HepG2 (cell line): ENCODE data around the gene EIF1AD. TPM values are rescaled to one million over a fixed set of nuclear protein-coding genes. Genes with fewer than 3 reads are reported as not detected.

ENCODE experiments used
- ARNT ChIP-seq: fragments of 450-650 bp; IDR thresholded peaks from 2 replicates; pipeline ENCODE4 v1.6.1; 2017
- DPF2 ChIP-seq: sonication (generic); formaldehyde crosslinking; IDR thresholded peaks from 2 replicates; pipeline ENCODE4 v1.4.0; 2020; ENCODE audit warnings: mild to moderate bottlenecking, low read depth, missing genetic modification reagents, borderline replicate concordance
- KDM4B ChIP-seq: sonication (generic); formaldehyde crosslinking; IDR thresholded peaks from 2 replicates; pipeline ENCODE4 v1.4.0; 2020; ENCODE audit warnings: missing genetic modification reagents
- MYNN ChIP-seq: sonication (generic); formaldehyde crosslinking; IDR thresholded peaks from 2 replicates; pipeline ENCODE4 v1.4.0; 2020; ENCODE audit warnings: mild to moderate bottlenecking, low read depth, missing genetic modification reagents
- PITX1 ChIP-seq: sonication (generic); formaldehyde crosslinking; IDR thresholded peaks from 2 replicates; pipeline ENCODE4 v1.5.1; 2020; ENCODE audit warnings: mild to moderate bottlenecking, missing genetic modification reagents
- RARA ChIP-seq: IDR thresholded peaks from 2 replicates; pipeline ENCODE4 v1.6.1; 2016; ENCODE audit warnings: missing genetic modification reagents, missing compliant biosample characterization
- REPIN1 ChIP-seq: sonication (generic); formaldehyde crosslinking; IDR thresholded peaks from 2 replicates; pipeline ENCODE4 v1.8.0; 2022; ENCODE audit warnings: missing genetic modification reagents, low read depth, mild to moderate bottlenecking, borderline replicate concordance
- REXO4 ChIP-seq: sonication (generic); formaldehyde crosslinking; IDR thresholded peaks from 2 replicates; pipeline ENCODE4 v1.8.0; 2022; ENCODE audit warnings: missing genetic modification reagents, mild to moderate bottlenecking, borderline replicate concordance
- SAP130 ChIP-seq: IDR thresholded peaks from 2 replicates; pipeline ENCODE4 v1.6.1; 2016; ENCODE audit warnings: low read depth
- SCMH1 ChIP-seq: sonication (generic); formaldehyde crosslinking; IDR thresholded peaks from 2 replicates; pipeline ENCODE4 v1.9.0; 2021; ENCODE audit warnings: missing genetic modification reagents, mild to moderate bottlenecking, borderline replicate concordance
- TFDP2 ChIP-seq: sonication (generic); formaldehyde crosslinking; IDR thresholded peaks from 2 replicates; pipeline ENCODE4 v1.4.0; 2020; ENCODE audit warnings: missing genetic modification reagents
- TIGD3 ChIP-seq: sonication (generic); formaldehyde crosslinking; IDR thresholded peaks from 2 replicates; pipeline ENCODE4 v1.5.1; 2020; ENCODE audit warnings: mild to moderate bottlenecking, missing genetic modification reagents, borderline replicate concordance
- TMF1 ChIP-seq: sonication (generic); formaldehyde crosslinking; IDR thresholded peaks from 2 replicates; pipeline ENCODE4 v1.8.1; 2022; ENCODE audit warnings: low read depth, missing genetic modification reagents
- TRIM22 ChIP-seq: fragments of 450-650 bp; IDR thresholded peaks from 2 replicates; pipeline ENCODE4 v1.6.1; 2017
- USF2 ChIP-seq, 2 experiments: sonication (generic) in 1 of 2; formaldehyde crosslinking in 1 of 2; IDR thresholded peaks; 2 replicates each; pipeline versions ENCODE4 v1.5.1 to v1.6.1; 2011 to 2020; ENCODE audit warnings: borderline replicate concordance in 1 of 2, low read depth in 1 of 2, low read length in 1 of 2, mild to moderate bottlenecking in 1 of 2, missing genetic modification reagents in 1 of 2, moderate library complexity in 1 of 2
- ZBTB3 ChIP-seq: sonication (generic); formaldehyde crosslinking; IDR thresholded peaks from 2 replicates; pipeline ENCODE4 v1.4.0; 2020; ENCODE audit warnings: low read depth, mild to moderate bottlenecking, moderate library complexity, missing genetic modification reagents, borderline replicate concordance
- ZEB1 ChIP-seq: IDR thresholded peaks from 2 replicates; pipeline ENCODE4 v1.6.1; 2012; ENCODE audit warnings: mild to moderate bottlenecking, low read depth, inconsistent platforms; ENCODE audit not compliant: insufficient replicate concordance
- ZMYM4 ChIP-seq: sonication (generic); formaldehyde crosslinking; IDR thresholded peaks from 2 replicates; pipeline ENCODE4 v1.8.1; 2023; ENCODE audit warnings: mild to moderate bottlenecking, missing genetic modification reagents
- ZNF160 ChIP-seq: sonication (generic); formaldehyde crosslinking; IDR thresholded peaks from 2 replicates; pipeline ENCODE4 v1.8.0; 2022; ENCODE audit warnings: mild to moderate bottlenecking, inconsistent platforms, missing genetic modification reagents
- ZNF235 ChIP-seq: sonication (generic); formaldehyde crosslinking; IDR thresholded peaks from 2 replicates; pipeline ENCODE4 v1.8.1; 2023; ENCODE audit warnings: mild to moderate bottlenecking, missing genetic modification reagents, borderline replicate concordance
- ZNF776 ChIP-seq: sonication (generic); formaldehyde crosslinking; IDR thresholded peaks from 2 replicates; pipeline ENCODE4 v1.4.0; 2020; ENCODE audit warnings: mild to moderate bottlenecking, missing genetic modification reagents
- ZNF784 ChIP-seq: sonication (generic); formaldehyde crosslinking; IDR thresholded peaks from 2 replicates; pipeline ENCODE4 v1.5.1; 2020; ENCODE audit warnings: missing genetic modification reagents, mild to moderate bottlenecking, borderline replicate concordance
- polyA plus RNA-seq, 8 experiments: library from polyadenylated mRNA; depleted of rRNA in 3 of 8; stranded (reverse) in 7 of 8; unstranded in 1 of 8; fragments of >200 nt; fragmentation: Illumina TruSeq in 4 of 8; extraction: Trizol in 4 of 8; gene quantifications; 2 replicates each; pipeline versions ENCODE4 v1.2.1 to v1.2.3, GENCODE V29; 2011 to 2016; ENCODE audit warnings: low read depth in 4 of 8, missing spikeins in 1 of 8, mixed read lengths in 1 of 8; ENCODE audit not compliant: insufficient read depth in 1 of 8
- total RNA-seq, 5 experiments: library from RNA; depleted of rRNA; stranded (reverse); fragments of >200 nt; fragmentation: Illumina TruSeq; extraction: Trizol; gene quantifications; 2 replicates each; pipeline ENCODE4 v1.2.3, GENCODE V29; 2016; ENCODE audit warnings: low read depth in 1 of 5

EIF1AD gene
- total and polyA plus RNA-seq, 2 of the 13 experiments (the other 11 are each of a cell fraction or from before 2014, with no cell fraction given): 18.2 to 30.8 TPM

GRCh38 chr11:65961267-65962140, 40.5 kb downstream of the EIF1AD start, which contains the start of gene SART1 (continued):
- TF ChIP-seq USF2 (IDR thresholded peaks at IDR 0.05; ENCODE audit: low read depth, low read length) (no peak), USF2 (CRISPR knock-in tag; IDR thresholded peaks at IDR 0.05; ENCODE audit: borderline replicate concordance) (no peak), PITX1 (CRISPR knock-in tag) (peak; percentile 51; the same call in 1 of the 2 replicates), TMF1 (0 out of 2 replicates have a peak, but pooled peaks have one; percentile 19), SAP130 (CRISPR knock-in tag) (peak; percentile 99), MYNN (CRISPR knock-in tag) (no peak; the same call in 1 of the 2 replicates), TRIM22 (no peak), KDM4B (CRISPR knock-in tag) (no peak), REXO4 (CRISPR knock-in tag) (no peak), ARNT (no peak), SCMH1 (no peak), ZNF235 (CRISPR knock-in tag) (no peak), DPF2 (CRISPR knock-in tag) (no peak), ZBTB3 (CRISPR knock-in tag) (no peak), RARA (0 out of 2 replicates have a peak, but pooled peaks have one; percentile 29), TIGD3 (CRISPR knock-in tag) (no peak), ZMYM4 (CRISPR knock-in tag) (peak; percentile 48; the same call in 1 of the 2 replicates), ZNF160 (CRISPR knock-in tag) (no peak), REPIN1 (CRISPR knock-in tag) (peak; percentile 65; the same call in 1 of the 2 replicates), TFDP2 (CRISPR knock-in tag) (peak; percentile 92), ZEB1 (no peak), ZNF784 (CRISPR knock-in tag) (peak; percentile 85), ZNF776 (CRISPR knock-in tag) (peak; percentile 85)
